DMS53 treated with DMSO at 0.1 percent for 48 hours (cell line): ENCODE measurements around the gene G6PC1.

Experiments
- DNase-seq: peaks from one replicate; lab custom pipeline; 2025; ENCODE audit not compliant: unreplicated experiment; lab: John Stamatoyannopoulos, UW

G6PC1 gene

GRCh38 chr17:42937712-42938596, 37.4 kb downstream of the G6PC1 start:
- peak; percentile 72 for DNase-seq

- DNase-seq: no peak
Measured at GRCh38 chr17:42944211-42944610, 43.6 kb downstream of the G6PC1 start.

GRCh38 chr17:42946812-42947211, 46.2 kb downstream of the G6PC1 start:
- DNase-seq: no peak

- DNase-seq: no peak
Measured at GRCh38 chr17:42950044-42950783, 49.6 kb downstream of the G6PC1 start.
